Duodenal mucosa (tissue), 2 donors: Measurements from ENCODE around the gene MOV10L1.

Experiments used
- H3K27ac ChIP-seq: one replicate; pipeline ENCODE4 v1.7.0; 2013; ENCODE audit warnings: low read depth, low read length
- H3K27me3 ChIP-seq, 2 donors: one replicate each; pipeline ENCODE4 v1.7.0; 2013; ENCODE audit warnings: low read length in 2 of 2, control low read depth in 1 of 2; ENCODE audit not compliant: insufficient read depth in 2 of 2, control insufficient read depth in 1 of 2
- H3K36me3 ChIP-seq, 2 donors: one replicate each; pipeline ENCODE4 v1.7.0; 2013; ENCODE audit warnings: low read length in 2 of 2, control low read depth in 1 of 2; ENCODE audit not compliant: insufficient read depth in 2 of 2, control insufficient read depth in 1 of 2
- H3K4me1 ChIP-seq, 2 donors: one replicate each; pipeline ENCODE4 v1.7.0; 2013; ENCODE audit warnings: low read length in 2 of 2, control low read depth in 1 of 2; ENCODE audit not compliant: insufficient read depth in 2 of 2, control insufficient read depth in 1 of 2
- H3K4me3 ChIP-seq, 2 donors: one replicate each; pipeline ENCODE4 v1.7.0; 2013; ENCODE audit warnings: low read length in 2 of 2, low read depth in 1 of 2
- H3K9ac ChIP-seq, 2 donors: one replicate each; pipeline ENCODE4 v1.7.0; 2013; ENCODE audit warnings: low read length in 2 of 2, low read depth in 1 of 2
- H3K9me3 ChIP-seq, 2 donors: one replicate each; pipeline ENCODE4 v1.7.0; 2013; ENCODE audit warnings: low read length in 2 of 2, control low read depth in 1 of 2; ENCODE audit not compliant: control insufficient read depth in 1 of 2

MOV10L1 gene

GRCh38 chr22:50169774-50170341 lies 80.1 kb downstream of the MOV10L1 start:
- Histone ChIP-seq H3K9ac (no peak overlapping the region), H3K4me1 (peaks cover 0 to 7% of the 10 kb centered on the region in 2 donors), H3K36me3 (no peaks in the 10 kb centered on the region), H3K27me3 (peaks cover 7 to 21% of the 10 kb centered on the region in 2 donors), H3K4me3 (no peak overlapping the region), H3K9me3 (no peaks in the 10 kb centered on the region), H3K27ac (no peak overlapping the region)

- H3K27ac ChIP-seq = no peak within 1 kb of the TSS
- no peaks in the 10 kb centered on the region for H3K9me3 ChIP-seq
- H3K4me1 ChIP-seq = peaks cover 0 to 7% of the 10 kb centered on the region in 2 donors
- no peak within 1 kb of the TSS for H3K4me3 ChIP-seq
- no peak within 1 kb of the TSS for H3K9ac ChIP-seq
- H3K36me3 ChIP-seq = no peaks in the 10 kb centered on the region
- peaks cover 7 to 21% of the 10 kb centered on the region in 2 donors for H3K27me3 ChIP-seq
Observed at GRCh38 chr22:50170453-50171318, 80.9 kb downstream of the MOV10L1 start, which contains the start of gene PANX2. Gene PANX2, plus strand, starts transcription at chr22:50170731. Its CDS starts 0 bp downstream, at chr22:50170731.

DNA sequence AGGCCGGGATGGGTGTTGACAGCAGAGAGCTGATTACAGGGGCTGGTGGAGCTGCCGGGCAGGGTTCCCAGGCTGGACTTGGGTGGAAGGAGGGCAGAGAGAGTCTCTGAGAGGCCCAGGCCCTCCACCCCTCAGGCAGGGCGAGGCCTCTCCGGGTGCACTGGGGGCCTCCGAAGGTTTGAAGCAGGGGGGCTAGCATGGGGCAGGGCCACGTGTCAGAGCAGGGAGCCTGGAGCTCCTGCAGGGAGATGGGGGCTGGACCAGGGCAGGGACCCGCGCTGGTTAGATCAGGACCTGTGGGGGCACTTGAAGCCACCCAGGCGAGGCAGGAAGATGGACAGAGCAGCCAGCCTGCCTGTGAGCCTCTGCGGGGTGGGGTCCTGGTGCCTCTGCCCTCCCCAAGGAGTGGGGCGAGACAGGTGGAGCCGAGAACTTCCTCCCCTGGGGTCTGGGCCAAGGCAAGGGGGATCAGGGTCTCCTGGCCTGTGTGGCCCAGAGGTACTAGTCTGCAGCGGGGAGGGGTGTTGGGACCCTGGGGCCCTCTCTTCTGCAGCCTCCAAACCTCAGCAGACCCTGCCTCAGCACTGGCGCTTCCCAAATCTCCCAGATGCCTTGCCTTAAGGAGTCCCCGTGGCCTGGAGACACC lies 81.6 kb downstream of the MOV10L1 start:
- Histone ChIP-seq H3K9ac (no peak overlapping the region), H3K4me3 (no peak overlapping the region), H3K4me1 (peaks cover 0 to 7% of the 10 kb centered on the region in 2 donors), H3K9me3 (no peaks in the 10 kb centered on the region), H3K27ac (no peak overlapping the region), H3K27me3 (peaks cover 7 to 21% of the 10 kb centered on the region in 2 donors), H3K36me3 (no peaks in the 10 kb centered on the region)

DNA sequence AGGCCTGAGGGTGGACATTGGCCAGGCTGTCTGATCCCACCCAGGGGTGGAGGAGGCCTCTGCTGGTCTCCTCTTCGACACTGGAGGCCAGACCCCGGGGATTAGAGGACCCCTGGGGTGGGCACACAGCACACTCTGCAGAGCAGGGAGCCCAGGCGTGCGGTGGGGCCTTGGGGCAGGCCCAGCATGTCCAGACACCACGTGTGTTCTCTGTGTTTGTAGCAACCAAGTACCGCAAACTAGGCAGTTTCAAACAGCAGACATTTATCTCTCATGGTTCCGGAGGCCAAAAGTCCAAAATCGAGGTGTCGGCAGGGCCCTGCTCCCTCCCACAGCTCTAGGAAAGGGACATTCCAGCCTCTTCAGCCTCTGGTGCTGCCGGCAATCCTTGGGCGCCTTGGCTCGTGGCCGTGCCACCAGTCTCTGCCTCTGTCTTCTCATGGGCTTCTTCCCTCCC lies 82.2 kb downstream of the MOV10L1 start:
- H3K27me3 ChIP-seq = peaks cover 7 to 21% of the 10 kb centered on the region in 2 donors
- no peaks in the 10 kb centered on the region for H3K36me3 ChIP-seq
- no peak overlapping the region for H3K4me3 ChIP-seq
- peaks cover 0 to 7% of the 10 kb centered on the region in 2 donors for H3K4me1 ChIP-seq
- H3K27ac ChIP-seq = no peak overlapping the region
- H3K9ac ChIP-seq = no peak overlapping the region
- no peaks in the 10 kb centered on the region for H3K9me3 ChIP-seq

GRCh38 chr22:50173311-50173982 lies 83.6 kb downstream of the MOV10L1 start:
- H3K4me1 ChIP-seq = peaks cover 0 to 7% of the 10 kb centered on the region in 2 donors
- no peaks in the 10 kb centered on the region for H3K36me3 ChIP-seq
- peaks cover 7 to 21% of the 10 kb centered on the region in 2 donors for H3K27me3 ChIP-seq
- H3K9me3 ChIP-seq = no peaks in the 10 kb centered on the region
- H3K9ac ChIP-seq = no peak overlapping the region
- no peak overlapping the region for H3K27ac ChIP-seq
- no peak overlapping the region for H3K4me3 ChIP-seq

GRCh38 chr22:50173983-50174355 lies 84.2 kb downstream of the MOV10L1 start:
- peaks cover 8 to 18% of the 10 kb centered on the region in 2 donors for H3K27me3 ChIP-seq

GRCh38 chr22:50174382-50175190 lies 84.8 kb downstream of the MOV10L1 start:
- Histone ChIP-seq H3K4me3 (no peak overlapping the region), H3K9ac (no peak overlapping the region), H3K9me3 (no peaks in the 10 kb centered on the region), H3K4me1 (peaks cover 1 to 8% of the 10 kb centered on the region in 2 donors), H3K27me3 (peaks cover 7 to 14% of the 10 kb centered on the region in 2 donors), H3K27ac (no peak overlapping the region), H3K36me3 (no peaks in the 10 kb centered on the region)

More at GRCh38 chr22:50173983-50174355, 84.2 kb downstream of the MOV10L1 start:
- H3K36me3 ChIP-seq = no peaks in the 10 kb centered on the region
- no peaks in the 10 kb centered on the region for H3K9me3 ChIP-seq
- H3K9ac ChIP-seq = no peak overlapping the region
- no peak overlapping the region for H3K27ac ChIP-seq
- H3K4me3 ChIP-seq = no peak overlapping the region
- peaks cover 0 to 7% of the 10 kb centered on the region in 2 donors for H3K4me1 ChIP-seq

DNA sequence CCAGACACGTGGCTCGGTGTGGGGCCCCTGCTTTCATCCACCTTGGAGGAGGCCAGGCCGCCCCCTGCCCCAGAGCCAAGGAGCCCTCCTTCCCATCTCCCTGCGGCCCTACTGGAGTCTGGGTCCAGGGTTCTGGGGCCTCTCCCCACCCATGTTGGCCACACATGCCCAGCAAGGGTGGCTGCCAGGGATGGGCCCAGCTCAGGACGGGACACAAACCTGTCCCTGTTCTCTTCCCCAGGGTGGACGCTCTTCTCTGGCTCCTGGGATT lies 85.3 kb downstream of the MOV10L1 start:
- H3K4me1 ChIP-seq = peaks cover 4 to 13% of the 10 kb centered on the region in 2 donors
- peaks cover 7 to 14% of the 10 kb centered on the region in 2 donors for H3K27me3 ChIP-seq
- no peak overlapping the region for H3K27ac ChIP-seq
- H3K9me3 ChIP-seq = no peaks in the 10 kb centered on the region
- no peak overlapping the region for H3K4me3 ChIP-seq
- no peaks in the 10 kb centered on the region for H3K36me3 ChIP-seq
- no peak overlapping the region for H3K9ac ChIP-seq
